KMS-11 (cell line): ENCODE measurements around the gene GMCL2.

ENCODE experiments used
- H2AFZ ChIP-seq: fragments of 200-600 bp; sonication (generic); 2 replicates; pipeline ENCODE4 v1.6.1; 2016; ENCODE audit warnings: antibody characterized with exemption, mixed run types, low read depth
- H3K27ac ChIP-seq: fragments of 200-600 bp; sonication (generic); 2 replicates; pipeline ENCODE4 v1.6.1; 2016; ENCODE audit warnings: mild to moderate bottlenecking, mixed run types
- H3K27me3 ChIP-seq: fragments of 200-600 bp; sonication (generic); 2 replicates; pipeline ENCODE4 v1.6.1; 2017; ENCODE audit warnings: mild to moderate bottlenecking, low read depth, mixed run types, moderate library complexity; ENCODE audit not compliant: insufficient read depth
- H3K36me3 ChIP-seq: fragments of 200-600 bp; sonication (generic); 2 replicates; pipeline ENCODE4 v1.6.1; 2017; ENCODE audit warnings: mild to moderate bottlenecking, mixed run types; ENCODE audit not compliant: insufficient read depth
- H3K4me1 ChIP-seq: fragments of 200-600 bp; sonication (generic); 2 replicates; pipeline ENCODE4 v1.6.1; 2016; ENCODE audit warnings: mild to moderate bottlenecking, low read depth, mixed run types; ENCODE audit not compliant: poor library complexity, severe bottlenecking
- H3K4me2 ChIP-seq: fragments of 200-600 bp; sonication (generic); 2 replicates; pipeline ENCODE4 v1.7.0; 2016; ENCODE audit warnings: mild to moderate bottlenecking, mixed run types
- H3K4me3 ChIP-seq: fragments of 200-600 bp; sonication (generic); IDR thresholded peaks from 2 replicates; pipeline ENCODE4 v1.6.1; 2017; ENCODE audit warnings: low read depth, low read length, mixed read lengths; ENCODE audit not compliant: insufficient read depth
- H3K79me2 ChIP-seq: fragments of 200-600 bp; sonication (generic); 2 replicates; pipeline ENCODE4 v1.6.1; 2016; ENCODE audit warnings: low read depth, mixed run types; ENCODE audit not compliant: insufficient read depth
- H3K9ac ChIP-seq: fragments of 200-600 bp; sonication (generic); 2 replicates; pipeline ENCODE4 v1.6.1; 2016; ENCODE audit warnings: mild to moderate bottlenecking, mixed run types
- H4K20me1 ChIP-seq: fragments of 200-600 bp; sonication (generic); 2 replicates; pipeline ENCODE4 v1.6.1; 2016; ENCODE audit warnings: mild to moderate bottlenecking, mixed run types; ENCODE audit not compliant: insufficient read depth
- TF ChIP-seq, protein P1 (sequence below): fragments of 200-600 bp; sonication (generic); conservative IDR thresholded peaks from 2 replicates; pipeline ENCODE4 v1.6.1; 2017; ENCODE audit warnings: low read depth, mild to moderate bottlenecking, antibody characterized with exemption, low read length, moderate library complexity, mixed read lengths

Gene GMCL2

DNA sequence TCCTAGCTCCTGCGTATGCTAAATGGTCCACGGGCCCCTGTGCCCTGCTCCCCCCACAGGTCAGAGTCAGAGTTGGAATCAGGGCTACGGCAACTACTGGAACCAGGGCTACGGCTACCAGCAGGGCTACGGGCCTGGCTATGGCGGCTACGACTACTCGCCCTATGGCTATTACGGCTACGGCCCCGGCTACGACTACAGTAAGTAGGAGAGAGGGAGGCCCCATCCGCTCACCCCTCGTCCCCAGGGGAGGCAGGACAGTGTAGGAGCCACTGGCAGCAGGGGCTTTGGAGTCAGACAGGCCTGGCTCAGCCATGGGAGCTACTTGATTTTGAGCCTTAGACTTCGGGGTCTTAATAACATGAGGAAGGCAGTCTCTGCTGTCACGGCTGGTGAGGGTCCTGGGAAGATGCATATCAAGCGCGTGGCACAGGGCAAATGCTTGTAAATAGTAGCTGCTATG, 22.9 kb upstream of the GMCL2 start:
- Histone ChIP-seq H2AFZ (no peak overlapping the region), H3K9ac (no peak overlapping the region), H3K36me3 (peaks cover 14% of the 10 kb centered on the region; the same call in 1 of the 2 replicates), H3K4me3 (no peak overlapping the region), H4K20me1 (peaks cover 37% of the 10 kb centered on the region), H3K79me2 (peaks cover 40% of the 10 kb centered on the region), H3K27me3 (no peaks in the 10 kb centered on the region), H3K4me1 (peaks cover 5% of the 10 kb centered on the region), H3K27ac (no peak overlapping the region), H3K4me2 (no peak overlapping the region)
- TF ChIP-seq, protein P1, sequence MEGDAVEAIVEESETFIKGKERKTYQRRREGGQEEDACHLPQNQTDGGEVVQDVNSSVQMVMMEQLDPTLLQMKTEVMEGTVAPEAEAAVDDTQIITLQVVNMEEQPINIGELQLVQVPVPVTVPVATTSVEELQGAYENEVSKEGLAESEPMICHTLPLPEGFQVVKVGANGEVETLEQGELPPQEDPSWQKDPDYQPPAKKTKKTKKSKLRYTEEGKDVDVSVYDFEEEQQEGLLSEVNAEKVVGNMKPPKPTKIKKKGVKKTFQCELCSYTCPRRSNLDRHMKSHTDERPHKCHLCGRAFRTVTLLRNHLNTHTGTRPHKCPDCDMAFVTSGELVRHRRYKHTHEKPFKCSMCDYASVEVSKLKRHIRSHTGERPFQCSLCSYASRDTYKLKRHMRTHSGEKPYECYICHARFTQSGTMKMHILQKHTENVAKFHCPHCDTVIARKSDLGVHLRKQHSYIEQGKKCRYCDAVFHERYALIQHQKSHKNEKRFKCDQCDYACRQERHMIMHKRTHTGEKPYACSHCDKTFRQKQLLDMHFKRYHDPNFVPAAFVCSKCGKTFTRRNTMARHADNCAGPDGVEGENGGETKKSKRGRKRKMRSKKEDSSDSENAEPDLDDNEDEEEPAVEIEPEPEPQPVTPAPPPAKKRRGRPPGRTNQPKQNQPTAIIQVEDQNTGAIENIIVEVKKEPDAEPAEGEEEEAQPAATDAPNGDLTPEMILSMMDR, result no peak

DNA sequence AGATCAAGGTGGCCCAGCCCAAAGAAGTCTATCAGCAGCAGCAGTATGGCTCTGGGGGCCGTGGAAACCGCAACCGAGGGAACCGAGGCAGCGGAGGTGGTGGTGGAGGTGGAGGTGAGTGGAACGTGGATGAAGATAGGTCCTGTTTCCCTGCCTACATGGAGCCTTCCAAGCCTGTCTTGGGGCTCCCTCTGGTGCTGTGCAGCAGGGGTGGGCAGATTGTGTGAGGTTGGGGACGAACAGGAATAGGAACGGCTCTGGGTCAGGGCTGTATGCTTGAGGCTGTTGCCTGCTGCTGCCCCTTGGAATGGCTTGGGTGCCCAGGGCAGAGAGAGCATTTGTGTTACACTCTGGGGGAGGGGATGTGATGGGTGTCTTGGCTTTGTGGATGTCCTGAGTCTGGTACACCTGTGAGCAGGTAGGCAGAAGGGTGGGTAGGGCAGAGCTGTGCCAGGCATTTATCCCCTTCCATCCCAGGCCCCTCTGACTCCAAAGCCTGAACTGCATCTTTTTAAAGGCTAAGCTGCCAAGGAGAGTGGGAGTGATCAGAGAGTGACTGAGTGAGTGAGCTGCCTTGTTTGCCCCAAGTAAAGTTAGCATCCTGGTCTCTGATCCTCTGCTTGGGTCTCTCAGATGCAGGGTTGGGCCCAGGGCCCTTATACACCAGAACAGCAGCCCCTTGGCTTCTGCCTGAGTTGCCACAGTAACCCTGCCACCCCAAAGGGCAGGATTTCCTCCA, 22.3 kb upstream of the GMCL2 start:
- Histone ChIP-seq H3K27ac (no peak overlapping the region), H3K36me3 (peaks cover 14% of the 10 kb centered on the region; the same call in 1 of the 2 replicates), H4K20me1 (peaks cover 37% of the 10 kb centered on the region), H3K9ac (no peak overlapping the region), H3K27me3 (no peaks in the 10 kb centered on the region), H3K4me2 (no peak overlapping the region), H2AFZ (no peak overlapping the region), H3K4me3 (no peak overlapping the region), H3K79me2 (peaks cover 46% of the 10 kb centered on the region), H3K4me1 (peaks cover 5% of the 10 kb centered on the region)
- TF ChIP-seq, protein P1, result no peak

DNA sequence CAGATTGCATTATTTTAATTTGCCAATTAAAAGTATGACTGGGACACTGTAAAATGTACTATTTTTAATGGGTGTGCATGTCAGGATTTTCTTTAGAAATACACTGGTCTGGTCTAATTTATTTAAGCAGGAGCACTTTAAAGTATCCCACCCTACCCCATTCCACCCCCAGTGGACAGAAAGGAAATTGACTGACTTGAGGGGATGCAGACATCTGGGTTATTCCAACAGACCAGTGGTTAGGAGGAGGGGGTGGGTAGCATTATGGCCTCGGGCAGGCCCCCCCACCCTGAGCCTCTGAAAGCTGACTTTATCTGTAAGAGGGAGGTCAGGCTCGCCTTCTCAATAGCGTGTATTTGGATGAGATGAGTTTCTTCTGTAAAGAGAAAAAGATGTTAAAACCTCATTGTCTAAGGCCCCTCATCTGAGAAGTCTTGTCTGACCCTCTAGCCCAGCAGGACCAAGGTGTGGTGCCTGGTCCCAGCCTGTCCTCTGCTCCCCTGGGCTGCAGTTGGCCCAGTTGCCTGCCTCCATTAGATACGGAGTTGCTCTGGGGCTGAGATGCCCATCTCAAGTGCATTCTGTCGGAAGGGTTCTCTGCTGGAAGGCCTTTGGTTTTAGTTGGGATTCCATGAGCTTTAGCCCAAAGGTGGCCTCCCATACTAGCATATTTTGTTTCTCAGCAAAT, 21.5 kb upstream of the GMCL2 start:
- peaks cover 37% of the 10 kb centered on the region for H4K20me1 ChIP-seq
- peaks cover 48% of the 10 kb centered on the region for H3K79me2 ChIP-seq
- H3K9ac ChIP-seq, result no peak overlapping the region

DNA sequence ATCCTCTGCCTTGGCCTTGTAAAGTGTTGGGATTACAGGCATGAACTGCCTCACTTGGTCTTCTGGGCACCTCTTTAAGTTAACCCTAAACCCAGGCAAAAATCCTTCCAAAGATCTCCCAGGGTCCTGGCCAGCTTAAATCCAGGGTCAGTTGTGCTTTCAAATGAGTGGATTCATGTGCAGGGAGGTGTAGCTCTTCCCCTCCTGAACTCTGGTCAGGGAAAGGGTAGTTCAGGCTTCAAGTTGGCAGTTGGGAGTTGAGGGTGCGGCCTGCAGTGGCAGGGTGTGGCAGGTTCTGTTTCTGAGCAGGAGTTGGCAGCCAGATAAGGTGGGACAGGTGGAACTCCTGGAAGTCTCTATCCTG, 20.7 kb upstream of the GMCL2 start:
- H3K27ac ChIP-seq, result no peak overlapping the region; the same call in 1 of the 2 replicates
- H3K4me2 ChIP-seq, result no peak overlapping the region
- H3K4me1 ChIP-seq, result peaks cover 5% of the 10 kb centered on the region
- H3K9ac ChIP-seq, result no peak overlapping the region
- peaks cover 37% of the 10 kb centered on the region for H4K20me1 ChIP-seq
- no peak overlapping the region for H3K4me3 ChIP-seq
- H3K36me3 ChIP-seq, result peaks cover 14% of the 10 kb centered on the region; the same call in 1 of the 2 replicates
- H3K27me3 ChIP-seq, result no peaks in the 10 kb centered on the region
- peaks cover 48% of the 10 kb centered on the region for H3K79me2 ChIP-seq
- H2AFZ ChIP-seq, result no peak overlapping the region
- TF ChIP-seq, protein P1, result no peak

More for the DNA sequence above, 21.5 kb upstream of the GMCL2 start:
- H3K4me3 ChIP-seq, result no peak overlapping the region
- peaks cover 5% of the 10 kb centered on the region for H3K4me1 ChIP-seq
- H3K27me3 ChIP-seq, result no peaks in the 10 kb centered on the region
- H2AFZ ChIP-seq, result no peak overlapping the region
- peaks cover 14% of the 10 kb centered on the region; the same call in 1 of the 2 replicates for H3K36me3 ChIP-seq
- TF ChIP-seq, protein P1, result no peak
- no peak overlapping the region for H3K27ac ChIP-seq
- H3K4me2 ChIP-seq, result no peak overlapping the region
